ENCODE data around the gene ZSCAN25. TPM values are rescaled to one million over a fixed set of nuclear protein-coding genes. Genes with fewer than 3 reads are reported as not detected.

Gene ZSCAN25
- total and polyA plus RNA-seq, 2 of the 13 experiments (the other 11 are each of a cell fraction or from before 2014, with no cell fraction given): 12.1 to 16.8 TPM

GRCh38 chr7:99631295-99632109 lies 14.8 kb downstream of the ZSCAN25 start (continued):
- TF ChIP-seq ZBTB43 (CRISPR knock-in tag; conservative IDR thresholded peaks at IDR 0.05) (no peak), IRF9 (CRISPR knock-in tag; IDR thresholded peaks at IDR 0.05; ENCODE audit: borderline replicate concordance) (no peak), SOX6 (IDR thresholded peaks at IDR 0.05) (no peak), SOX6 (CRISPR knock-in tag; IDR thresholded peaks at IDR 0.05) (peak; percentile 35; the same call in 1 of the 2 replicates), SAP130 (CRISPR knock-in tag; IDR thresholded peaks at IDR 0.05; ENCODE audit: low read depth) (0 out of 2 replicates have a peak, but pooled peaks have one; percentile 17), PHF21A (CRISPR knock-in tag; IDR thresholded peaks at IDR 0.05) (peak; percentile 20; the same call in 1 of the 2 replicates), HDAC1 (CRISPR knock-in tag; IDR thresholded peaks at IDR 0.05) (no peak), ELF3 (CRISPR knock-in tag; IDR thresholded peaks at IDR 0.05) (0 out of 2 replicates have a peak, but pooled peaks have one; percentile 22), MAFG (CRISPR knock-in tag; IDR thresholded peaks at IDR 0.05) (0 out of 2 replicates have a peak, but pooled peaks have one; percentile 55), MEIS2 (CRISPR knock-in tag; IDR thresholded peaks at IDR 0.05) (0 out of 2 replicates have a peak, but pooled peaks have one; percentile 39), ZNF136 (CRISPR knock-in tag; IDR thresholded peaks at IDR 0.05; ENCODE audit: low read depth) (no peak), ZNF687 (CRISPR knock-in tag; IDR thresholded peaks at IDR 0.05) (peak; percentile 70), ZFX (CRISPR knock-in tag; IDR thresholded peaks at IDR 0.05; ENCODE audit: low read depth) (peak; percentile 48; the same call in 1 of the 2 replicates), SALL1 (CRISPR knock-in tag; IDR thresholded peaks at IDR 0.05) (peak; percentile 79), ZNF350 (CRISPR knock-in tag; IDR thresholded peaks at IDR 0.05; ENCODE audit: borderline replicate concordance, low read depth) (peak; percentile 40; the same call in 1 of the 2 replicates), IKZF5 (CRISPR knock-in tag; IDR thresholded peaks at IDR 0.05) (peak; percentile 25; the same call in 1 of the 2 replicates), RAD21 (CRISPR knock-in tag; IDR thresholded peaks at IDR 0.05) (peak; percentile 90), STAG1 (CRISPR knock-in tag; IDR thresholded peaks at IDR 0.05) (peak; percentile 95), HOXA5 (CRISPR knock-in tag; IDR thresholded peaks at IDR 0.05) (0 out of 2 replicates have a peak, but pooled peaks have one; percentile 30), ZNF704 (CRISPR knock-in tag; IDR thresholded peaks at IDR 0.05; ENCODE audit: borderline replicate concordance) (no peak)

Data from HepG2 (cell line).